B cell (primary cell): ENCODE measurements around the gene CD8A.

Experiments
- CTCF ChIP-seq: fragments of 200-600 bp; IDR thresholded peaks from one replicate; pipeline ENCODE4 v1.8.0; 2022; ENCODE audit warnings: antibody characterized with exemption, mild to moderate bottlenecking
- EZH2 ChIP-seq: IDR thresholded peaks from 2 replicates; pipeline ENCODE4 v1.6.1; 2012; ENCODE audit warnings: borderline replicate concordance, low read depth, mild to moderate bottlenecking, moderate library complexity, low read length; ENCODE audit not compliant: insufficient read depth, poor library complexity, severe bottlenecking

DNA sequence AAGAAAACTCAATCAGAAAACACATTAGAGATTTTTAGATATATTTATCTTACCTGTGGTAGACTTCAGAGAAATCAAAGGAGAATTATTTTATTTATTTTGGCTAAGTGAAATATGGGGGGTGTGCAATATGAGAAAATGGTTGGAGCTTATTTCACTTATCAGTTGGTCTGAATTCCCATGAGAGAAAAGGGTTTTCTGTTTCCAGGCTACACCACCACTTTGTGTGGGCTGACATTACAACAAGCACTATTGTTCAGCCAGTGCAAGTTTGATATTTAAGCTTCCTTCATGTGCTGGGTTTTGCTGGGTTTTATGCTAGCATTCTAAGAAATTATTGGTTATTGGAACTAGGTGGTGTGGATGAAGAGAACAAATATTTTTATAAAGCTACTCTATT lies 37.1 kb downstream of the CD8A start:
- TF ChIP-seq EZH2 (no peak), CTCF (no peak)
